NCI-H146 treated with DMSO at 0.1 percent for 48 hours (cell line): Measurements from ENCODE around the gene BICDL2.
A peak's percentile ranks its signal among the peaks of the same experiment; 100 is the strongest.

ENCODE experiments used
- DNase-seq: peaks from one replicate; lab custom pipeline; 2025; ENCODE audit not compliant: unreplicated experiment; lab: John Stamatoyannopoulos, UW

BICDL2 gene

GRCh38 chr16:3026609-3027488 is 9.9 kb downstream of the BICDL2 start:
- no peak for DNase-seq

- DNase-seq, result no peak
Observed at GRCh38 chr16:3026003-3026378, 10.8 kb downstream of the BICDL2 start.

- DNase-seq, result no peak
Observed at GRCh38 chr16:3025032-3026002, 11.4 kb downstream of the BICDL2 start.

- peak; percentile 93 for DNase-seq
Observed at GRCh38 chr16:3023669-3024478, 12.9 kb downstream of the BICDL2 start, which contains the start of the genes HCFC1R1 and THOC6. Gene HCFC1R1 (minus strand): TSS chr16:3023942. CDS start chr16:3023941, 1 bp downstream. Gene THOC6 (plus strand): TSS chr16:3024035. CDS start chr16:3024327, 292 bp downstream.

GRCh38 chr16:3023415-3023668 is 13.4 kb downstream of the BICDL2 start:
- DNase-seq, result no peak

GRCh38 chr16:3022684-3023414 is 13.9 kb downstream of the BICDL2 start:
- DNase-seq, result no peak

- no peak for DNase-seq
Observed at GRCh38 chr16:3022208-3022683, 14.5 kb downstream of the BICDL2 start.

- no peak for DNase-seq
Observed at GRCh38 chr16:3021449-3022207, 15.1 kb downstream of the BICDL2 start.

- DNase-seq, result no peak
Observed at GRCh38 chr16:3020604-3021448, 15.9 kb downstream of the BICDL2 start.

GRCh38 chr16:3020247-3020603 is 16.5 kb downstream of the BICDL2 start, which contains the start of gene TNFRSF12A:
Gene TNFRSF12A (plus strand): TSS chr16:3020368. CDS start chr16:3020398, 30 bp downstream.
- peak; percentile 29 for DNase-seq

GRCh38 chr16:3019594-3020246 is 17.0 kb downstream of the BICDL2 start:
- no peak for DNase-seq

GRCh38 chr16:3017794-3018506 is 18.8 kb downstream of the BICDL2 start, which contains the start of gene CLDN6:
Gene CLDN6 (minus strand): TSS chr16:3018183. CDS start chr16:3016021, 2,162 bp downstream.
- DNase-seq, result no peak

- DNase-seq, result no peak
Observed at GRCh38 chr16:3017344-3017743, 19.4 kb downstream of the BICDL2 start.

- DNase-seq, result no peak
Observed at GRCh38 chr16:3015865-3016521, 20.8 kb downstream of the BICDL2 start.

- no peak for DNase-seq
Observed at GRCh38 chr16:3014971-3015370, 21.8 kb downstream of the BICDL2 start.

- no peak for DNase-seq
Observed at GRCh38 chr16:3013998-3014690, 22.6 kb downstream of the BICDL2 start.
